C4-2B (cell line): ENCODE measurements around the gene RTF1.
"Not testable (repeated sequence)": the region's sequence is repeated elsewhere in the genome, so short reads cannot be mapped to it uniquely, and the experiment has no call there.

ENCODE experiments used
- H3K27ac ChIP-seq: fragments of 450-650 bp; 2 replicates; pipeline ENCODE4 v1.5.1; 2017
- CTCF ChIP-seq: fragments of 450-650 bp; conservative IDR thresholded peaks from 2 replicates; pipeline ENCODE4 v1.5.1; 2017; ENCODE audit warnings: mild to moderate bottlenecking
- ZFX ChIP-seq: fragments of 450-650 bp; IDR thresholded peaks from 2 replicates; pipeline ENCODE4 v1.6.1; 2017

Gene RTF1

GRCh38 chr15:41417418-41418195, 712 bp downstream of the RTF1 start:
- no peak for TF ChIP-seq CTCF
- peak; percentile 77; the same call in 1 of the 2 replicates for TF ChIP-seq ZFX
- peak overlapping the region; percentile 69 for H3K27ac ChIP-seq

GRCh38 chr15:41423979-41424659, 7.2 kb downstream of the RTF1 start:
- H3K27ac ChIP-seq = no peak overlapping the region
- TF ChIP-seq ZFX = no peak
- no peak for TF ChIP-seq CTCF

- H3K27ac ChIP-seq = no peak overlapping the region
Observed at GRCh38 chr15:41424809-41425208, 7.9 kb downstream of the RTF1 start.

GRCh38 chr15:41425907-41426306, 9.0 kb downstream of the RTF1 start:
- not testable (repeated sequence) for H3K27ac ChIP-seq

More at GRCh38 chr15:41424809-41425208, 7.9 kb downstream of the RTF1 start:
- TF ChIP-seq ZFX (no peak), CTCF (no peak)

- H3K27ac ChIP-seq = no peak overlapping the region
- no peak for TF ChIP-seq ZFX
- TF ChIP-seq CTCF = no peak
Observed at GRCh38 chr15:41429003-41429890, 12.4 kb downstream of the RTF1 start.

- TF ChIP-seq CTCF (no peak), ZFX (no peak)
- H3K27ac ChIP-seq = no peak overlapping the region
Observed at GRCh38 chr15:41435037-41435786, 18.3 kb downstream of the RTF1 start.

GRCh38 chr15:41437448-41437847, 20.6 kb downstream of the RTF1 start:
- H3K27ac ChIP-seq = no peak overlapping the region
- no peak for TF ChIP-seq ZFX
- no peak for TF ChIP-seq CTCF
